Measurements from ENCODE around the gene RNF8.

Gene RNF8

DNA sequence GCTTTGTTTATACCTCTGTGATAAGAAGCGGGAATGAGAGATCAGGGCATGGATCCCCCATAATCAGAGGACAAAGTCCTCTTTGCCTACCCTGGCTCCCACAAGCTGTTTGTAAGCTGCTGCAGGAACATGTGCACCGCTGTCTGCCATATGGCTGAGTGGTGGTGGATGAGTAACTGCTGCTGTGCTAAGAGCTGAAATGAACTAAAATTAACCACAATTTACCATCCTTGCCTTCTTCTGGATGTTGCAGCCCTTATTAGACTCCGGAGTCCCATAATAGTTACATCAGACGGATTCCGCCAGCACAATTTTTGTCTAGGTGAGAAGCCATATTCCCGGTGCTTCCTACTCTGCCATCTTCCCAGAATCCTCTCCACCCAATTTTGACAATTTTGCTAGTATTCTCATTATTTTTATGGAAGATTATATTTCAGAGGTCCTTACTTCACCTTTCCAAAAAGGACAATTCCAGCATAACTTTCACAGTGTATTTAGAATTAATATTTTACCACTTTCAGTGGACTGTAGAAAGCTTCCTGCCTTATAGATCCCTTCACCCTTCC, 73.2 kb downstream of the RNF8 start:
- Histone ChIP-seq H4K8ac (ENCODE audit: low read depth, low read length) (no peak overlapping the region), H2BK5ac (ENCODE audit: low read length) (no peak overlapping the region), H4K91ac (ENCODE audit: low read depth, low read length, poor library complexity) (no peak overlapping the region), H3K14ac (ENCODE audit: low read length) (no peak overlapping the region), H3K18ac (ENCODE audit: low read length) (no peak overlapping the region), H3K4me3 (ENCODE audit: low read length in 2 of 2) (no peak overlapping the region), H2AK5ac (ENCODE audit: low read depth, low read length) (no peak overlapping the region), H3K23ac (ENCODE audit: low read depth, low read length, poor library complexity) (no peak overlapping the region), H2BK12ac (ENCODE audit: low read length) (no peak overlapping the region), H3K4me2 (ENCODE audit: insufficient read depth, low read length, poor library complexity, severe bottlenecking) (no peak overlapping the region), H3K4me1 (ENCODE audit: control insufficient read depth in 2 of 2, insufficient read depth in 1 of 2, low read depth in 1 of 2, low read length in 2 of 2) (no peaks in the 10 kb centered on the region), H3K9me3 (replicated peaks in 1 of 2; ENCODE audit: control insufficient read depth in 2 of 2, insufficient read depth in 1 of 2, low read depth in 1 of 2, low read length in 2 of 2) (no peaks in the 10 kb centered on the region), H2BK15ac (ENCODE audit: low read length) (no peak overlapping the region), H3K79me1 (ENCODE audit: low read depth, low read length) (no peaks in the 10 kb centered on the region), H2BK120ac (ENCODE audit: low read depth, low read length) (no peak overlapping the region), H2AFZ (ENCODE audit: low read length) (peak overlapping the region; percentile 58), H3K36me3 (replicated peaks in 1 of 2; ENCODE audit: control insufficient read depth in 2 of 2, insufficient read depth in 2 of 2, low read length in 2 of 2) (no peaks in the 10 kb centered on the region), H3K27ac (replicated peaks; ENCODE audit: low read length) (no peak overlapping the region), H3K27me3 (ENCODE audit: control insufficient read depth in 3 of 3, insufficient read depth in 3 of 3, low read depth in 1 of 3, low read length in 3 of 3) (peaks cover 0 to 11% (median 0%) of the 10 kb centered on the region in 3 experiments), H3K9ac (ENCODE audit: low read depth, low read length, poor library complexity) (no peak overlapping the region), H3K4ac (ENCODE audit: low read length) (no peak overlapping the region)
- no peak for DNase-seq (ENCODE audit: low spot score)
- WGBS, 2 donors (ENCODE audit: extremely low coverage in 2 of 2, insufficient read length in 2 of 2, insufficient replicate concordance in 1 of 2) = no CpG with 5 or more reads among the region's 6 CpGs

DNA sequence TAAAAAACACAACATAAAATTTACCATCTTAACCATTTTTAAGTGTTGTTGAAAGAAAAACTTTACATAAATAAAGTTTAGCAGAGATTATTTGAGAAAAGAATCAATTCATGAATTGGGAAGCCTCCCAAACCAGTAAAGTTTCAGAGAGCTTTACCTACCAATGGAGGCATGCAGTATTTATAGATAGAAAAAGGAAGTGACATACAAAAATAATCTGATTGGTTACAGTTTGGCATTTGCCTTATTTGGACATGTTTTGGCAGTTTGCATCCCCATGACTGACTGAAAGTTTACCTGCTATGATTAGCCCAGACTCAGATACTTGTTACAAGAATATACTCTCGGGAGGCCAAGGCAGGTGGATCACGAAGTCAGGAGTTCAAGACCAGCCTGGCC, 75.6 kb downstream of the RNF8 start:
- H3K4me3 ChIP-seq (ENCODE audit: low read length in 2 of 2) = no peak overlapping the region

DNA sequence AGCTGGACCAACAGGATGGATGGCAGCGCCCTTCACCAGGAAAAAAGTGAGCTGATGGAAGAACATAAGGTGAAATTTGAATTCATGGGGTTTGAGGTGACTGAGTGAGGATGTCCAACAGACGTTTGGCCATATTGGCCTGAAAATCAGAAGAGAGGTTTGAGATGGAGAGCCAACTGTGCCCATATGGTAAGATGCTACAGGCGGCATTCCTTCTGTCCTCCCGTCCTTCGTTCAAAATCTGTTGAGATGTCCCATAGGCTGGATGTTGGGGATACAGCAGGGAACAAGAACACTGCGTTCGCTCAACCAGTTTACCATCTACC, 78.8 kb downstream of the RNF8 start:
- no peak overlapping the region for H3K9ac ChIP-seq (ENCODE audit: low read depth, low read length, poor library complexity)
- H3K27me3 ChIP-seq (ENCODE audit: control insufficient read depth in 3 of 3, insufficient read depth in 3 of 3, low read depth in 1 of 3, low read length in 3 of 3) = peaks cover 0 to 3% (median 0%) of the 10 kb centered on the region in 3 experiments
- H3K23ac ChIP-seq (ENCODE audit: low read depth, low read length, poor library complexity) = no peak overlapping the region
- no peak overlapping the region for H2BK15ac ChIP-seq (ENCODE audit: low read length)
- DNase-seq (ENCODE audit: low spot score) = no peak
- H2AK5ac ChIP-seq (ENCODE audit: low read depth, low read length) = no peak overlapping the region
- peak overlapping the region; percentile 90 for H3K4me3 ChIP-seq (ENCODE audit: low read length in 2 of 2)
- H3K14ac ChIP-seq (ENCODE audit: low read length) = no peak overlapping the region
- H3K4me1 ChIP-seq (ENCODE audit: control insufficient read depth in 2 of 2, insufficient read depth in 1 of 2, low read depth in 1 of 2, low read length in 2 of 2) = peaks cover 2 to 4% of the 10 kb centered on the region in 2 donors
- H2BK120ac ChIP-seq (ENCODE audit: low read depth, low read length) = no peak overlapping the region
- no peaks in the 10 kb centered on the region for H3K79me1 ChIP-seq (ENCODE audit: low read depth, low read length)
- H4K91ac ChIP-seq (ENCODE audit: low read depth, low read length, poor library complexity) = no peak overlapping the region
- H2BK12ac ChIP-seq (ENCODE audit: low read length) = no peak overlapping the region
- H3K36me3 ChIP-seq (replicated peaks in 1 of 2; ENCODE audit: control insufficient read depth in 2 of 2, insufficient read depth in 2 of 2, low read length in 2 of 2) = peaks cover 10 to 21% of the 10 kb centered on the region in 2 donors
- no CpG with 5 or more reads among the region's 7 CpGs for WGBS, 2 donors (ENCODE audit: extremely low coverage in 2 of 2, insufficient read length in 2 of 2, insufficient replicate concordance in 1 of 2)
- H2BK5ac ChIP-seq (ENCODE audit: low read length) = no peak overlapping the region
- no peak overlapping the region for H3K18ac ChIP-seq (ENCODE audit: low read length)
- H3K9me3 ChIP-seq (replicated peaks in 1 of 2; ENCODE audit: control insufficient read depth in 2 of 2, insufficient read depth in 1 of 2, low read depth in 1 of 2, low read length in 2 of 2) = no peaks in the 10 kb centered on the region
- no peak overlapping the region for H3K4ac ChIP-seq (ENCODE audit: low read length)
- H3K27ac ChIP-seq (replicated peaks; ENCODE audit: low read length) = no peak overlapping the region
- peak overlapping the region; percentile 42 for H3K4me2 ChIP-seq (ENCODE audit: insufficient read depth, low read length, poor library complexity, severe bottlenecking)
- peak overlapping the region; percentile 85 for H2AFZ ChIP-seq (ENCODE audit: low read length)
- no peak overlapping the region for H4K8ac ChIP-seq (ENCODE audit: low read depth, low read length)

More for the DNA sequence above, 75.6 kb downstream of the RNF8 start:
- H3K18ac ChIP-seq (ENCODE audit: low read length) = no peak overlapping the region
- no peak overlapping the region for H2BK120ac ChIP-seq (ENCODE audit: low read depth, low read length)
- H3K4ac ChIP-seq (ENCODE audit: low read length) = no peak overlapping the region
- H3K4me2 ChIP-seq (ENCODE audit: insufficient read depth, low read length, poor library complexity, severe bottlenecking) = no peak overlapping the region
- no peak overlapping the region for H2BK12ac ChIP-seq (ENCODE audit: low read length)
- no peaks in the 10 kb centered on the region for H3K9me3 ChIP-seq (replicated peaks in 1 of 2; ENCODE audit: control insufficient read depth in 2 of 2, insufficient read depth in 1 of 2, low read depth in 1 of 2, low read length in 2 of 2)
- no peak for DNase-seq (ENCODE audit: low spot score)
- no peak overlapping the region for H3K23ac ChIP-seq (ENCODE audit: low read depth, low read length, poor library complexity)
- peaks cover 0 to 11% (median 0%) of the 10 kb centered on the region in 3 experiments for H3K27me3 ChIP-seq (ENCODE audit: control insufficient read depth in 3 of 3, insufficient read depth in 3 of 3, low read depth in 1 of 3, low read length in 3 of 3)
- no CpG with 5 or more reads among the region's 2 CpGs for WGBS, 2 donors (ENCODE audit: extremely low coverage in 2 of 2, insufficient read length in 2 of 2, insufficient replicate concordance in 1 of 2)
- no peak overlapping the region for H4K8ac ChIP-seq (ENCODE audit: low read depth, low read length)
- H2AFZ ChIP-seq (ENCODE audit: low read length) = no peak overlapping the region
- no peak overlapping the region for H4K91ac ChIP-seq (ENCODE audit: low read depth, low read length, poor library complexity)
- H3K79me1 ChIP-seq (ENCODE audit: low read depth, low read length) = no peaks in the 10 kb centered on the region
- no peak overlapping the region for H2BK5ac ChIP-seq (ENCODE audit: low read length)
- H3K14ac ChIP-seq (ENCODE audit: low read length) = no peak overlapping the region
- no peak overlapping the region for H3K27ac ChIP-seq (replicated peaks; ENCODE audit: low read length)
- H3K36me3 ChIP-seq (replicated peaks in 1 of 2; ENCODE audit: control insufficient read depth in 2 of 2, insufficient read depth in 2 of 2, low read length in 2 of 2) = no peaks in the 10 kb centered on the region
- H2BK15ac ChIP-seq (ENCODE audit: low read length) = no peak overlapping the region
- H3K9ac ChIP-seq (ENCODE audit: low read depth, low read length, poor library complexity) = no peak overlapping the region
- no peak overlapping the region for H2AK5ac ChIP-seq (ENCODE audit: low read depth, low read length)
- peaks cover 2 to 4% of the 10 kb centered on the region in 2 donors for H3K4me1 ChIP-seq (ENCODE audit: control insufficient read depth in 2 of 2, insufficient read depth in 1 of 2, low read depth in 1 of 2, low read length in 2 of 2)

DNA sequence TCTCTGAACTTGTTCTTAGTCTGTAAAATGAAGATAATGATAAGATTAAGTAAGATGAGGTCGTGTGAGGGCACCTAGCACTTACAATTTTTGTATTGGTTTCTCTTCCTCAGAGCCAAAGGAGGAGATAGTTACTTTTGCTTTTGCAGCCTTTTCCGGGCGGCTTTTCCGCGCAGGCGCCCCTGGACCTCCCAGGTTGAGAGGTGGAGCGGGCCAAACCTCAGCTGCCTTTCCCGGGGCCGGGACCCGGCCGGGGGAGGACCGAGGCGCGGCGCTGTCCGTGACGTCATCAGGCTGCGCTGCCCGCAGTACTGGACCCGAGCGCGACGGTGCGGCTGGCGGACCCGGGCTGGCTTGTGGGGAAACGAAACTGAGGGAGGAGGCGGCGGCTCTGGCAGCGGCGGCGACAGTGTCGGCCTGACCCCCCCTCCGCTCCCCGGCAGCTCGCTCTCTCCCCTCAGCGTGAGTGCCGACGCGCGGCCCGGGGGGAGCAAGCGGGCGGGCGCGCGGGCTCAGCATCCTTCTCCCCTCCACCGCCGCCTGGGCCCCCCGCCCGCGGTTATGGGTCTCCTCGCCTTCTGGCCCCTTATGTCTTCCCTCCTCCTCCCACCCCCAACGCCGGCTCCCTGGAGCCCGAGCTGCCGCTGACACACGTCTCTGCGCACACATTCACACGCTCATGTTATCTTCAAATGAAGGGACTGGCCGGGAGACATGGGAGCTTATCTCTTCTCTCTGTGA, 79.3 kb downstream of the RNF8 start, which contains the start of gene CMTR1:
CMTR1 (plus strand) TSS at position 306 of the 741 bp plus-strand sequence. CDS start 2,409 bp downstream, outside the sequence.
- H3K27ac ChIP-seq (replicated peaks; ENCODE audit: low read length) = no peak within 1 kb of the TSS
- H2BK12ac ChIP-seq (ENCODE audit: low read length) = no peak within 1 kb of the TSS
- H4K91ac ChIP-seq (ENCODE audit: low read depth, low read length, poor library complexity) = no peak within 1 kb of the TSS
- DNase-seq (ENCODE audit: low spot score) = peak; percentile 83
- no peaks in the 10 kb centered on the region for H3K79me1 ChIP-seq (ENCODE audit: low read depth, low read length)
- H3K9ac ChIP-seq (ENCODE audit: low read depth, low read length, poor library complexity) = peak within 1 kb of the TSS; percentile 96
- no peak within 1 kb of the TSS for H2BK120ac ChIP-seq (ENCODE audit: low read depth, low read length)
- H2BK15ac ChIP-seq (ENCODE audit: low read length) = no peak within 1 kb of the TSS
- peak within 1 kb of the TSS; percentile 85 for H2AFZ ChIP-seq (ENCODE audit: low read length)
- H3K36me3 ChIP-seq (replicated peaks in 1 of 2; ENCODE audit: control insufficient read depth in 2 of 2, insufficient read depth in 2 of 2, low read length in 2 of 2) = peaks cover 10 to 26% of the 10 kb centered on the region in 2 donors
- H2AK5ac ChIP-seq (ENCODE audit: low read depth, low read length) = no peak within 1 kb of the TSS
- peak within 1 kb of the TSS; percentile 46 for H3K23ac ChIP-seq (ENCODE audit: low read depth, low read length, poor library complexity)
- peaks cover 0 to under 1% (median 0%) of the 10 kb centered on the region in 3 experiments for H3K27me3 ChIP-seq (ENCODE audit: control insufficient read depth in 3 of 3, insufficient read depth in 3 of 3, low read depth in 1 of 3, low read length in 3 of 3)
- peak within 1 kb of the TSS; percentile 70 for H4K8ac ChIP-seq (ENCODE audit: low read depth, low read length)
- H3K4ac ChIP-seq (ENCODE audit: low read length) = no peak within 1 kb of the TSS
- peak within 1 kb of the TSS; percentile 72 for H3K14ac ChIP-seq (ENCODE audit: low read length)
- H3K9me3 ChIP-seq (replicated peaks in 1 of 2; ENCODE audit: control insufficient read depth in 2 of 2, insufficient read depth in 1 of 2, low read depth in 1 of 2, low read length in 2 of 2) = no peaks in the 10 kb centered on the region
- H3K4me1 ChIP-seq (ENCODE audit: control insufficient read depth in 2 of 2, insufficient read depth in 1 of 2, low read depth in 1 of 2, low read length in 2 of 2) = peaks cover 2 to 4% of the 10 kb centered on the region in 2 donors
- WGBS, 2 donors (ENCODE audit: extremely low coverage in 2 of 2, insufficient read length in 2 of 2, insufficient replicate concordance in 1 of 2) = no CpG with 5 or more reads among the region's 61 CpGs
- peak within 1 kb of the TSS; percentile 60 for H3K4me2 ChIP-seq (ENCODE audit: insufficient read depth, low read length, poor library complexity, severe bottlenecking)
- peak within 1 kb of the TSS; percentile 90 for H3K4me3 ChIP-seq (ENCODE audit: low read length in 2 of 2)
- no peak within 1 kb of the TSS for H2BK5ac ChIP-seq (ENCODE audit: low read length)
- peak within 1 kb of the TSS; percentile 81 for H3K18ac ChIP-seq (ENCODE audit: low read length)
